SU-DHL-6 (cell line): ENCODE data around the gene RNF141.

ENCODE experiments used
- CTCF ChIP-seq: fragments of 200-600 bp; sonication (generic); IDR thresholded peaks from one replicate; pipeline ENCODE4 v1.5.1; 2017; ENCODE audit warnings: antibody characterized with exemption, mild to moderate bottlenecking, low read length, moderate library complexity; ENCODE audit not compliant: insufficient read depth, poor library complexity, severe bottlenecking
- EZH2phosphoT487 ChIP-seq: fragments of 200-600 bp; sonication (generic), shearing (Covaris generic); conservative IDR thresholded peaks from 2 replicates; pipeline ENCODE4 v1.6.1; 2018; ENCODE audit warnings: mild to moderate bottlenecking, antibody characterized with exemption, low read length, moderate library complexity, mixed read lengths

GRCh38 chr11:10502770-10503169, 38.2 kb downstream of the RNF141 start:
- no peak for TF ChIP-seq CTCF
- no peak for TF ChIP-seq EZH2phosphoT487
